HG02610 (cell line): ENCODE measurements around the gene BTBD1.
"Not testable (repeated sequence)": the region's sequence is repeated elsewhere in the genome, so short reads cannot be mapped to it uniquely, and the experiment has no call there.

Experiments used
- ATAC-seq: cut with Tn5 transposase; IDR thresholded peaks from one replicate; pipeline ENCODE4 v1.9.1; 2021; ENCODE audit warnings: mild to moderate bottlenecking, moderate library complexity; ENCODE audit not compliant: unreplicated experiment

BTBD1 gene

DNA sequence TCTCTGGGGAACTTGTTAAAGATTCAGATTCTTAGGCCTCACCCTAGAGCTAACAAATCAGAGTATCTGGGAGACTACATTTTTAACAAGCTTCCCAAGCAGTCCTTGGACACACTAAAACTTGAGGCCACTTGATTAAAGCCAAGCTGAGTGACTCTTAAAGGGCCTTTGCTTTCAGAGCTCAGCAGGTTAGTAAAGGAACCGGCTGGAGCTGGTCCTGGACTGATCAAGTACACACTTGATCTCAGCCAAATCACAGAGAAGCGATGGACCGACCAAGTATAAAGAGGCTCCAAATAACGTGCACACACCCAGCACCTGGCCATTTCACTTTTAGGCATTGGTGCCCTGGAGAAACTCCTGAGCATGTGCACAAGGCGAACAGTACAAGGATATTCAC lies 27.5 kb upstream of the BTBD1 start:
- no peak for ATAC-seq

DNA sequence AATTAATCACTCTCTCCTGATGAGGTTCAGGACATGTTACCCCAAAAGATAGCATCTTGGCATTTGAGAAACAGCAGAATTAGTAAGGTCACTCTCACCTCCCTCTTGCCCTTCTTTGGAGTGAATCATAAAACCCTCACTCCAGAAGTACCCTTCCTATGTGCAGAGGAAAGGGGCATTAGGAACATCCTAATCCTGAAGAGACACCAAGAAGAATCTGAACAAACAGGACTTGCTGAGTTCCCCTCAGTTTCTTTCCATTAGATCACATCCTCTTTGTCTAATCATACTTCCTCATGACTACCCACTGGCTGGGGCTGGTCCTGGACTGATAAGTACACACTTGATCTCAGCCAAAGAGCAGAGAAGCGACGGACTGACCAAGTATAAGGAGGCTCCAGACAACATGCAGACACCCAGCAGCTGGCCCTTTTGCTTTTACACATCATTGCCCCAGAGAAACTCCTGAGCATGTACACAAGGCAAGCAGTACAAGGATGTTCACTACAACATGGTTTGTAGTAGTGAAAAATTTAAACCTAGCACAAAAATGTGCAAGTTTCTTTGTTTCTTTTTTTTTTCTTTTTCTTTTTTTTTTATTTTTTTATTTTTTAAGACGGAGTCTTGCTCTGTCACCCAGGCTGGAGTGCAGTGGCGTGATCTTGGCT lies 25.4 kb upstream of the BTBD1 start:
- peak; percentile 81 for ATAC-seq

DNA sequence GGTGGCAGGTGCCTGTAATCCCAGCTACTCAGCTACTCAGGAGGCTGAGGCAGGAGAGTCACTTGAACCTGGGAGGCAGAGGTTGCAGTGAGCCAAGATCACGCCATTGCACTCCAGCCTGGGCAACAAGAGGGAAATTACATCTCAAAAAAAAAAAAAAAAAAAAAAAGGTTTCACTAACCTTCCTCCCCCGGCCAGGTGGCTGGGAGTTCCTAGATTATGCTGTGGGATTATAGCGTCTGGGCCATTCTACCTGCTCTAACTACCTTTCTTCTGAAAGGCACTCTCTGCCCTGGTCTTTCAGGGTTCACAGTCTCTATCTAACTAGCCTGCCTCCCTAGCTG lies 24.9 kb upstream of the BTBD1 start:
- ATAC-seq, result peak; percentile 9

GRCh38 chr15:83090465-83090864 lies 23.4 kb upstream of the BTBD1 start:
- ATAC-seq, result no peak

DNA sequence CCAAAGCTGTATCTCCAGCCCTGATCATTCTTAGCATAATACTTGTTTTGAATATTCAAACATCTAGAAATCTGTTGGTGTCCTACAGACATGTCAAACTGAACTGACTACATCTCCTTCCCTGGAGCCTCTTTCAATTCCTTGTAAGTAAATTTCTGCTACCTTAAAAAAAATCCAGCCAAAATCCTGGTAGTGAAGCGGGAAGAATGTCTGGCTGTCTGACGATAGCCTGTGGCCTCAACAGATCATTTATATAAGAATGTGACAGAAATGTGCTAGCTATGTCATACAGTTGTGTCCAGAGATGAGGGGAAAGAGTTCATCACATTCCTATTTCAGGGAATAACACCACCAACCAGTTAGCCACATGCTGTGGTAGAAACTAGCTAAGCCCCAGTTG lies 21.8 kb upstream of the BTBD1 start:
- ATAC-seq, result no peak

- ATAC-seq, result no peak
Measured at GRCh38 chr15:83087576-83087975, 20.5 kb upstream of the BTBD1 start.

- not testable (repeated sequence) for ATAC-seq
Measured at GRCh38 chr15:83085864-83086552, 19.0 kb upstream of the BTBD1 start.

DNA sequence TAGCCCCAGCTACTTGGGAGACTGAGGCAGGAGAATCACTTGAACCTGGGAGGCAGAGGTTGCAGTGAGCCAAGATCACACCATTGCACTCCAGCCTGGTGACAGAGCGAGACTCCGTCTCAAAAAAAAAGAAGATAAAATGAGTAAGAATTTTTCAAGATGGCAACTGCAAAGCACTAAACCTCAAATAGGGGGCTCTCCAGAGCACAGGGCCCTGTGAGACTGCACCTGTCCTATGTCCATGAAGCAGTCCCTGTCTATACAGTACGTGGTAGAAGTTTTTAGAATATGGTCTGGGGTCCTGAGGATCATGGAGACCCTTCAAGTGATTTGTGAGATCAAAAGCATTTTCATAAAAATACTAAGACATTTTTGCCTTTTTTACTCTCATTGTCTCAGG lies 18.4 kb upstream of the BTBD1 start:
- ATAC-seq, result not testable (repeated sequence)

DNA sequence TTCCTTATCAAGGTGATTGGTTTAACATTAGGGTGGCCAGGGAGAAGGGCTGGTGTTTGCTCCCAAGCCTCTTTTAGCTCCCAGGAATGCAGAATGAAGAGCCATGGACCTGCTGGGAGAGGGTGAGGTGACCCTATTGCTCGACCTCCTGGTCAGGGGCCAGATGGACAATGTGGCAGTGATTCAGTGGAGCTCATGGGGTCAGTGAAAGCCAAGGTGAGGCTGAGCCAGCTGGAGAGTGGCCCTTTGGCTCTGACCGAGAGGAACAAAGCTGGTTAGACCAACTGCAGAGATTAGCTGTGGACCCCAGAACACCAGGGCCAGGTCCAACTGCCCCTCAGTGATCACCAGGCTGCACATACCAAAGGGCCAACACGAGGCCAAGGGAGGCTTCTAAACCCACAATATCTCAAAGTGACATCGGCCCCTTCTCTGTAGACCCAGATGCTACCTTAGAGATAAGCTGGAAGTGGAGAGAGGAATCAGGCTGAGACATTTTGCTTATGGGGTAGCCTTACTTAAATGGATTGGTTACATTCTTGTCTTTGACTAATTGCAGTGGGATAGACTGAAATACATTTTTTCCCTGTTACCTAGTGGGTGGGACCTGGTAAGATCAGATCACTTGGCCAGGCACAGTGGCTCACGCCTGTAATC lies 15.8 kb upstream of the BTBD1 start:
- ATAC-seq, result no peak

GRCh38 chr15:83081256-83082014 lies 14.4 kb upstream of the BTBD1 start:
- ATAC-seq, result no peak

GRCh38 chr15:83078712-83079111 lies 11.7 kb upstream of the BTBD1 start:
- ATAC-seq, result no peak

GRCh38 chr15:83077491-83078230 lies 10.6 kb upstream of the BTBD1 start:
- no peak for ATAC-seq

DNA sequence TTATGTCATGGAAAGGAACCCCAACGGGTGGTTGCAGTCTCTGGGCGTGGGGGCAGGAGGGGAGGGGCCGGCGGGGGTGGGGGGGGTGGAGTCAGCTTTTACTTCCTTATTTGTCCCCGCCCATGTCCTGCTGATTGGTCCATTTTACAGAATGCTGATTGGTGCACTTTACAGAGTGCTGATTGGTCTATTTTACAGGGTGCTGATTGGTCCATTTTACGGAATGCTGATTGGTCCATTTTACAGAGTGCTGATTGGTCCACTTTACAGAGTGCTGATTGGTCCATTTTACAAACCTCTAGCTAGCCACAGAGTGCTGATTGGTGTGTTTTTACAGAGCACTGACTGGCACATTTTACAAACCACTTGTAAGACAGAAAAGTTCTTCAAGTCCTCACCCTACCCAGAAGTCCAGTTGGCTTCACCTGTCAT lies 2.2 kb upstream of the BTBD1 start:
- not testable (repeated sequence) for ATAC-seq

- ATAC-seq, result no peak
Measured at GRCh38 chr15:83068054-83068453, 1.0 kb upstream of the BTBD1 start.

DNA sequence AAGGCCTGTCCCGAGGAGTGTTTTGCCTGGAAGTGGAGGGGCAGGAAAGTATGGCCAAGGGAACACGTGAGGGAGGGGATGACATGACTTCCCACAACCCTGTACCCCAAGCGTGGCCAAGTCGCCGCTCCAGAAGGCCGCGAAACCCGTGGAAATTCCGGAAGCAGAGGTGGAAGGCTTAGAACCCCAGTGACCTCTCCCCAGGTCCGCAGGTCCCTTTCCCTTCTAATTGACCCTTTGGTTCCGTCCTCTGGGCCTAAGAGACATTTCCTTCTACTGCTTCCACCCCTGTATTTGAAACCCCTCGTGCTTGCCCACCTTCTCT lies 548 bp upstream of the BTBD1 start:
- ATAC-seq, result no peak

DNA sequence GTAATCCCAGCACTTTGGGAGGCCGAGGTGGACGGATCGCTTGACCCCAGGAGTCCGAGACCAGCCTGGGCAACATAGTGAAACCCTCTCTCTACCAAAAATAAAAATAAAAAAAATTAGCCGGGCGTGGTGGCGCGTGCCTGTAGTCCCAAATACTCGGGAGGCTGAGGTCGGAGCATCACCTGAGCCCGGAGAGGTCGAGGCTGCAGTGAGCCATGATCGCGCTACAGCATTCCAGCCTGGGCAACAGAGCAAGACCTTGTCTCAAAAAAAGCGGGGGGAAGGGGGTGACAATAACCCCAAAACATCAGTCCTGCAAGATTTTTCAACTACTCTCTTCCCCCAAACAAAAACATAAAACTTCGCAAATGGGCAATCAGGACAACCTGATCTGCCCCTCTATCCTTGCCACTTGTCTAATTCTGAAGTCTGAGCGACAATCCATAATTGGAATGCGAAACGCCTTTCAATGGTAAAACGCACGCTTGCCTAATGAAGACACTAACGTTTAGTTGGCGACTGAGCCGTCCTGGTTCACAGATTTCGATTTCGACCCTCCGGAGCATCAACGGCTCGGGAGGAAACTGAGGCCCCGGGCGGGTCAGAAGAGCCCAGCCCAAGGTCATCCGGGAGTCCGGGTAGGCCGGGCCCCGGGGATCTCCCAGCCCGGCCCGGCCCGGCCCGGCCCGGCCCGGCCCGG lies 868 bp downstream of the BTBD1 start:
- no peak for ATAC-seq

- no peak for ATAC-seq
Measured at GRCh38 chr15:83065431-83065830, 1.6 kb downstream of the BTBD1 start.

DNA sequence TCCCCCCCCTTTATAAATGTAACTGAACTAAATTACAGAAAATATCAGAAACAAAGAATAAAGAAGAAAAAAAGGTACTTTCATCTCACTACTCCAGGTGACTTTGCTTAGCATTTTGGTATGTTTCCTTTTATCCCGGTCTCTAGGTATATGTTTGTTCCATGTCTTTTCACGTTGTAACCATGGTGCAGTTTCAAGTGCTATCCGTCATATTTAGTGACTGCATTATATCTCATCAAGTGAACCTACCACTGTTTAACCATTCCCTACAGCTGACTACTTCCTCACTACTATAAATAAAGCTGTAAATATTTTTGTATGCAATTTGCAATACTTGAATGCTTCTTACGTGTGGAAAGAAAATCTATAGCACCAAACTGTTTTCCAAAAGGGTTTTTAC lies 2.2 kb downstream of the BTBD1 start:
- no peak for ATAC-seq

- ATAC-seq, result no peak
Measured at GRCh38 chr15:83063551-83063950, 3.5 kb downstream of the BTBD1 start.

DNA sequence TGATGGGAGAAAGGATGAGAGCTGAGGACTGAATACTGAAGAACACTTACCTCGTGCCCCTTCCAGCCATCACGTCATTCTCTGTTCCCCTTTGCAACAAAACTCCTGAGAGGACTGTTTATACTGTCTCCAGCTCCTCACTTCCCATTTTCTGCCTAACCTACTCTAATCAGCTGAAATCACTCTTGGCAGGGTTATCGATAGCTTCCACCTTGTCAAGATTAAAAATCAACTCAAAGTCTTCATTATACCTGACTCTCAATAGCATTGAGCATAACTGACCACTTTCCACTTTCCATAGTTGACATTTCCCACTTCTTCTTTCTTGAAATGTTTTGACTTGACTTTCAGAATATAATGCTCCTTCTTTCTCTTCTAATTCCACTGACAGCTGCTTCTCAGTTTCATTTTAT lies 4.3 kb downstream of the BTBD1 start:
- no peak for ATAC-seq
